T-cell (primary cell): ENCODE results near the gene STH. TPM values are rescaled to one million over a fixed set of nuclear protein-coding genes. Genes with fewer than 3 reads are reported as not detected.

Experiments
- ATAC-seq, 4 experiments: fragments of 200-7000 bp in 3 of 4; fragments of 150-1000 bp in 1 of 4; cut with Tn5 transposase; replicated peaks in 1 of 4; 1 replicate in 3 of 4; 2 replicates in 1 of 4; pipeline ENCODE4 v1.10.0; 2021; ENCODE audit warnings: moderate library complexity in 3 of 4, mild to moderate bottlenecking in 2 of 4, moderate number of reproducible peaks in 1 of 4
- CTCF ChIA-PET, 2 donors: fragments of 300-600 bp; sonication (Branson Sonifier 250); formaldehyde crosslinking; loops; one replicate each; lab custom pipeline; 2022; ENCODE audit warnings: antibody characterized with exemption in 2 of 2; lab: Charles Lee
- POLR2A ChIA-PET, 2 donors: fragments of 300-600 bp; sonication (Branson Sonifier 250); formaldehyde crosslinking; loops; one replicate each; lab custom pipeline; 2022; ENCODE audit warnings: antibody characterized with exemption in 2 of 2; lab: Charles Lee
- DNase-seq, 35 experiments: peaks; one replicate each; pipeline versions ENCODE4 v3.0.0 to v3.0.0-alpha.2; 2013 to 2023
- H3K27ac ChIP-seq: one replicate; pipeline ENCODE4 v1.5.1; 2013; ENCODE audit warnings: low read length
- H3K27me3 ChIP-seq, 2 experiments: replicated peaks in 1 of 2; 1 replicate in 1 of 2; 2 replicates in 1 of 2; pipeline versions ENCODE4 v1.6.1 to v1.7.0; 2013; ENCODE audit warnings: low read length in 1 of 2, mixed read lengths in 1 of 2; ENCODE audit not compliant: control insufficient read depth in 2 of 2, insufficient read depth in 2 of 2; ENCODE audit errors: extremely low read depth in 1 of 2
- H3K36me3 ChIP-seq, 2 donors: 1 replicate in 1 of 2; 2 replicates in 1 of 2; pipeline versions ENCODE4 v1.6.1 to v1.7.0; 2013; ENCODE audit warnings: low read length in 1 of 2; ENCODE audit not compliant: control insufficient read depth in 2 of 2, insufficient read depth in 1 of 2; ENCODE audit errors: extremely low read depth in 1 of 2
- H3K4me1 ChIP-seq, 2 experiments: 1 replicate in 1 of 2; 2 replicates in 1 of 2; pipeline versions ENCODE4 v1.6.1 to v1.7.0; 2013; ENCODE audit warnings: low read length in 2 of 2, mixed read lengths in 1 of 2; ENCODE audit not compliant: insufficient read depth in 2 of 2, control insufficient read depth in 1 of 2; ENCODE audit errors: extremely low read depth in 1 of 2
- H3K4me3 ChIP-seq, 2 donors: 1 replicate in 1 of 2; 2 replicates in 1 of 2; pipeline versions ENCODE4 v1.5.1 to v1.7.0; 2013; ENCODE audit warnings: mild to moderate bottlenecking in 2 of 2, low read length in 1 of 2, moderate library complexity in 1 of 2; ENCODE audit not compliant: control insufficient read depth in 1 of 2; ENCODE audit errors: extremely low read depth in 1 of 2
- H3K9me3 ChIP-seq: 2 replicates; pipeline ENCODE4 v1.7.0; 2013
- H3K27ac Mint-ChIP-seq, 2 donors: one replicate each; pipeline ENCODE4 v1.8.0; 2020 to 2021; ENCODE audit warnings: mild to moderate bottlenecking in 2 of 2, mixed read lengths in 2 of 2
- H3K27me3 Mint-ChIP-seq, 2 donors: one replicate each; pipeline ENCODE4 v1.8.0; 2021 to 2022; ENCODE audit warnings: mixed read lengths in 2 of 2
- H3K36me3 Mint-ChIP-seq: one replicate; pipeline ENCODE4 v1.8.0; 2021; ENCODE audit warnings: mixed read lengths
- H3K4me1 Mint-ChIP-seq, 3 donors: one replicate each; pipeline ENCODE4 v1.8.0; 2020 to 2022; ENCODE audit warnings: mixed read lengths in 3 of 3, mild to moderate bottlenecking in 1 of 3
- H3K4me3 Mint-ChIP-seq, 3 donors: one replicate each; pipeline ENCODE4 v1.8.0; 2020 to 2022; ENCODE audit warnings: mild to moderate bottlenecking in 3 of 3, mixed read lengths in 3 of 3, moderate library complexity in 3 of 3
- H3K9me3 Mint-ChIP-seq, 3 donors: one replicate each; pipeline ENCODE4 v1.8.0; 2020 to 2022; ENCODE audit warnings: mixed read lengths in 3 of 3
- WGBS: methylation state at CpG from one replicate; pipeline ENCODE4 v1.1.5; 2013; ENCODE audit warnings: missing lambda C conversion rate; ENCODE audit not compliant: insufficient coverage; 5-methylcytosine and 5-hydroxymethylcytosine counted together
- total RNA-seq, 35 experiments: library from RNA in 6 of 35; stranded (reverse) in 6 of 35; fragments of 120-200 nt in 1 of 35; gene quantifications; one replicate each; pipeline versions ENCODE4 v1.2.1 to v1.2.4 and lab custom pipeline; 2013 to 2026

STH gene
- total RNA-seq (not detected), total RNA-seq (lab: John Stamatoyannopoulos, UW) (0 to 0.08 (median 0) reads per million in 29 experiments)
- not detected for total RNA-seq (2013)

GRCh38 chr17:45998987-45999899 lies at the start of gene STH:
Gene STH (plus strand): TSS chr17:45999250. CDS start chr17:45999280, 30 bp downstream.
- Histone ChIP-seq H3K27me3 (peaks cover 0 to 6% of the 10 kb centered on the region in 2 experiments), H3K4me3 (no peak within 1 kb of the TSS), H3K36me3 (no peaks in the 10 kb centered on the region), H3K4me1 (peaks cover 0 to 6% of the 10 kb centered on the region in 2 experiments), H3K9me3 (no peaks in the 10 kb centered on the region), H3K27ac (no peak within 1 kb of the TSS)
- no peak for ATAC-seq
- Mint-ChIP-seq H3K36me3 (no peaks in the 10 kb centered on the region), H3K27ac (no peak within 1 kb of the TSS), H3K9me3 (no peaks in the 10 kb centered on the region), H3K27me3 (no peaks in the 10 kb centered on the region), H3K4me1 (peaks cover 0 to 1% (median 0%) of the 10 kb centered on the region in 3 donors), H3K4me3 (no peak within 1 kb of the TSS)
- DNase-seq: no peak
- 89% methylated on average over 2 of the region's 8 CpGs for WGBS
- CTCF ChIA-PET: interaction anchor here in 1 of 2 donors (0.6 to 1.1 kb wide), 2 partner anchors 72 to 207 kb away, joined by 3 to 9 read pairs; no protein-coding TSS in a partner anchor
- POLR2A ChIA-PET: no interaction called here

- 90% methylated on average over 8 of the region's 9 CpGs for WGBS
- Histone ChIP-seq H3K27me3 (peaks cover 2 to 43% of the 10 kb centered on the region in 2 experiments), H3K27ac (no peak overlapping the region), H3K4me3 (no peak overlapping the region), H3K9me3 (no peaks in the 10 kb centered on the region), H3K4me1 (peaks cover 0 to 6% of the 10 kb centered on the region in 2 experiments), H3K36me3 (no peaks in the 10 kb centered on the region)
- Mint-ChIP-seq H3K27me3 (peaks cover 22 to 35% of the 10 kb centered on the region in 2 donors), H3K27ac (no peak overlapping the region), H3K4me1 (peaks cover 6 to 8% (median 6%) of the 10 kb centered on the region in 3 donors), H3K4me3 (peak overlapping the region in 1 of 3 donors; percentile 59), H3K36me3 (no peaks in the 10 kb centered on the region), H3K9me3 (no peaks in the 10 kb centered on the region)
- ChIA-PET POLR2A (no interaction called here), CTCF (interaction anchor here in 1 of 2 donors (0.9 kb wide), 1 partner anchor 24 kb away, joined by 4 read pairs; no protein-coding TSS in a partner anchor)
- no peak for DNase-seq
- ATAC-seq: no peak
Observed at GRCh38 chr17:45949755-45950320, 49.2 kb upstream of the STH start.

GRCh38 chr17:45950888-45951287 lies 48.2 kb upstream of the STH start:
- no peak overlapping the region for H3K4me3 ChIP-seq
- H3K4me3 Mint-ChIP-seq: no peak overlapping the region
- no peaks in the 10 kb centered on the region for H3K9me3 ChIP-seq
- H3K36me3 ChIP-seq: no peaks in the 10 kb centered on the region
- ChIA-PET CTCF (no interaction called here), POLR2A (no interaction called here)
- H3K27me3 ChIP-seq: peaks cover 2 to 41% of the 10 kb centered on the region in 2 experiments
- no peaks in the 10 kb centered on the region for H3K9me3 Mint-ChIP-seq
- DNase-seq (no peak), ATAC-seq (no peak)
- WGBS: 73% methylated on average over 3 of the region's 8 CpGs
- peaks cover 6 to 8% (median 6%) of the 10 kb centered on the region in 3 donors for H3K4me1 Mint-ChIP-seq
- H3K27ac Mint-ChIP-seq: no peak overlapping the region
- no peak overlapping the region for H3K27ac ChIP-seq
- peaks cover 22 to 35% of the 10 kb centered on the region in 2 donors for H3K27me3 Mint-ChIP-seq
- H3K36me3 Mint-ChIP-seq: no peaks in the 10 kb centered on the region
- H3K4me1 ChIP-seq: peaks cover 0 to 6% of the 10 kb centered on the region in 2 experiments

GRCh38 chr17:45951403-45951802 lies 47.6 kb upstream of the STH start:
- no peak overlapping the region for H3K4me3 ChIP-seq
- no peak for ATAC-seq
- H3K27me3 ChIP-seq: peaks cover 2 to 41% of the 10 kb centered on the region in 2 experiments
- no peaks in the 10 kb centered on the region for H3K9me3 Mint-ChIP-seq
- WGBS: no CpG with 5 or more reads among the region's 10 CpGs
- peaks cover 22 to 35% of the 10 kb centered on the region in 2 donors for H3K27me3 Mint-ChIP-seq
- no peak overlapping the region for H3K27ac ChIP-seq
- H3K4me3 Mint-ChIP-seq: no peak overlapping the region
- H3K4me1 Mint-ChIP-seq: peaks cover 6 to 8% (median 6%) of the 10 kb centered on the region in 3 donors
- H3K36me3 ChIP-seq: no peaks in the 10 kb centered on the region
- H3K27ac Mint-ChIP-seq: no peak overlapping the region
- no peaks in the 10 kb centered on the region for H3K36me3 Mint-ChIP-seq
- no peak for DNase-seq
- H3K4me1 ChIP-seq: peaks cover 0 to 6% of the 10 kb centered on the region in 2 experiments
- POLR2A ChIA-PET: no interaction called here
- CTCF ChIA-PET: no interaction called here
- no peaks in the 10 kb centered on the region for H3K9me3 ChIP-seq

GRCh38 chr17:45951941-45952340 lies 47.1 kb upstream of the STH start:
- Histone ChIP-seq H3K4me3 (no peak overlapping the region), H3K9me3 (no peaks in the 10 kb centered on the region), H3K4me1 (peaks cover 0 to 6% of the 10 kb centered on the region in 2 experiments), H3K27ac (no peak overlapping the region), H3K36me3 (no peaks in the 10 kb centered on the region), H3K27me3 (peaks cover 2 to 40% of the 10 kb centered on the region in 2 experiments)
- H3K36me3 Mint-ChIP-seq: no peaks in the 10 kb centered on the region
- peaks cover 20 to 35% of the 10 kb centered on the region in 2 donors for H3K27me3 Mint-ChIP-seq
- no peak for ATAC-seq
- ChIA-PET POLR2A (no interaction called here), CTCF (no interaction called here)
- no peaks in the 10 kb centered on the region for H3K9me3 Mint-ChIP-seq
- no peak for DNase-seq
- 84% methylated on average over 3 of the region's 6 CpGs for WGBS
- H3K4me3 Mint-ChIP-seq: no peak overlapping the region
- H3K27ac Mint-ChIP-seq: no peak overlapping the region
- H3K4me1 Mint-ChIP-seq: peaks cover 6 to 8% (median 6%) of the 10 kb centered on the region in 3 donors

GRCh38 chr17:45952814-45953320 lies 46.2 kb upstream of the STH start:
- H3K27ac Mint-ChIP-seq: no peak overlapping the region
- 94% methylated on average over 5 of the region's 6 CpGs for WGBS
- peaks cover 18 to 35% of the 10 kb centered on the region in 2 donors for H3K27me3 Mint-ChIP-seq
- no peak for DNase-seq
- Histone ChIP-seq H3K27ac (no peak overlapping the region), H3K9me3 (no peaks in the 10 kb centered on the region), H3K4me3 (no peak overlapping the region), H3K36me3 (no peaks in the 10 kb centered on the region), H3K27me3 (peaks cover 2 to 41% of the 10 kb centered on the region in 2 experiments), H3K4me1 (peaks cover 0 to 6% of the 10 kb centered on the region in 2 experiments)
- no peaks in the 10 kb centered on the region for H3K9me3 Mint-ChIP-seq
- H3K4me3 Mint-ChIP-seq: no peak overlapping the region
- ChIA-PET POLR2A (no interaction called here), CTCF (no interaction called here)
- ATAC-seq: no peak
- H3K4me1 Mint-ChIP-seq: peaks cover 6 to 8% (median 6%) of the 10 kb centered on the region in 3 donors
- no peaks in the 10 kb centered on the region for H3K36me3 Mint-ChIP-seq
